ENCODE data around the gene PRAME.
"Not testable (repeated sequence)": the region's sequence is repeated elsewhere in the genome, so short reads cannot be mapped to it uniquely, and the experiment has no call there.

Gene PRAME

DNA sequence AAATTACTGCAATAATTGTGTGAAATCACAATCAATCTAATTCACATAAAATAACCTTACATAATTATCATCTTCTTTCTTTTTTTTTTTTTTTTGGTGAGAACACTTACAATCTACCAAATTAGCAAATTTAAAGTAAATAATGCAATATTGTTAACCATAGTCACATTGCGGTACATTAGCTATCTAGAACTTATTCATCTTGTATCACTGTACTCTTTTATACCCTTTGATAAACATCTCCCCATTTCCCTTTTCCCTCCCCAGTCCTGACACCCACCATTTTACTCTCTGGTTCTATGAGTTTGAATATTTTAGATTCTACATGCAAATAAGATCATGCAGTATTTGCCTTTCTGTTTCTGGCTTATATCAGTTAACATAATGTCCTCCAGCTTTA, 24.0 kb upstream of the PRAME start:
- DNase-seq, result no peak
- Histone ChIP-seq H3K4me1 (peaks cover 5% of the 10 kb centered on the region), H3K4me3 (ENCODE audit: low read depth, low read length) (no peak overlapping the region), H3K27me3 (peaks cover 23% of the 10 kb centered on the region), H3K9me3 (no peaks in the 10 kb centered on the region), H3K36me3 (no peaks in the 10 kb centered on the region)
- no peak for TF ChIP-seq CTCF (IDR thresholded peaks at IDR 0.05; ENCODE audit: low read depth, low read length)

DNA sequence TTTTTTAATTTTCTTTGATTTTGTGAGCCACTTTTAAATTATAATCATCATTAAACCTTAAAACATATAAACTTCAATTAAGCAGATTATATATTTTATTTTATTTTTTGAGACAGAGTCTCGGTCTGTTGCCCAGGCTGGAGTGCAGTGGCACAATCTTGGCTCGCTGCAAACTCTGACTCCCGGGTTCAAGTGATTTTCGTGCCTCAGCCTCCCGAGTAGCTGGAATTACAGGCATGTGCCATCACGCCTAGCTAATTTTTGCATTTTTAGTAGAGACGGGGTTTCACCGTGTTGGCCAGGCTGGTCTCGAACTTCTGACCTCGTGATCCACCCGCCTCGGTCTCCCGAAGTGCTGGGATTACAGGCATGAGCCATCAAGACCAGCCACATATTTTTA, 22.5 kb upstream of the PRAME start:
- not testable (repeated sequence) for DNase-seq; H3K36me3 ChIP-seq; H3K9me3 ChIP-seq; H3K4me3 ChIP-seq (ENCODE audit: low read depth, low read length); H3K4me1 ChIP-seq
- H3K27me3 ChIP-seq, result peaks cover 23% of the 10 kb centered on the region

- TF ChIP-seq CTCF (IDR thresholded peaks at IDR 0.05; ENCODE audit: low read depth, low read length), result no peak
- Histone ChIP-seq H3K27me3 (peaks cover 21% of the 10 kb centered on the region), H3K36me3 (no peaks in the 10 kb centered on the region), H3K4me1 (peaks cover 5% of the 10 kb centered on the region), H3K4me3 (ENCODE audit: low read depth, low read length) (no peak overlapping the region), H3K9me3 (no peaks in the 10 kb centered on the region)
- DNase-seq, result no peak
Measured at GRCh38 chr22:22579869-22580604, 21.0 kb upstream of the PRAME start.

- no peak overlapping the region for H3K4me3 ChIP-seq (ENCODE audit: low read depth, low read length)
- DNase-seq, result peak; percentile 50
- no peaks in the 10 kb centered on the region for H3K9me3 ChIP-seq
- peaks cover 5% of the 10 kb centered on the region for H3K4me1 ChIP-seq
- H3K36me3 ChIP-seq, result no peaks in the 10 kb centered on the region
- no peak for TF ChIP-seq CTCF (IDR thresholded peaks at IDR 0.05; ENCODE audit: low read depth, low read length)
- peaks cover 12% of the 10 kb centered on the region for H3K27me3 ChIP-seq
Measured at GRCh38 chr22:22578702-22579424, 19.8 kb upstream of the PRAME start.

- TF ChIP-seq CTCF (IDR thresholded peaks at IDR 0.05; ENCODE audit: low read depth, low read length), result no peak
- Histone ChIP-seq H3K9me3 (no peaks in the 10 kb centered on the region), H3K36me3 (no peaks in the 10 kb centered on the region), H3K4me1 (peaks cover 5% of the 10 kb centered on the region), H3K27me3 (peaks cover under 1% of the 10 kb centered on the region; the same call in 1 of the 2 replicates), H3K4me3 (ENCODE audit: low read depth, low read length) (no peak overlapping the region)
- no peak for DNase-seq
Measured at GRCh38 chr22:22576989-22577427, 17.9 kb upstream of the PRAME start.

- Histone ChIP-seq H3K9me3 (no peaks in the 10 kb centered on the region), H3K27me3 (no peaks in the 10 kb centered on the region), H3K4me3 (ENCODE audit: low read depth, low read length) (no peak overlapping the region), H3K4me1 (peaks cover 5% of the 10 kb centered on the region), H3K36me3 (no peaks in the 10 kb centered on the region)
- DNase-seq, result peak; percentile 78
- peak; percentile 93 for TF ChIP-seq CTCF (IDR thresholded peaks at IDR 0.05; ENCODE audit: low read depth, low read length)
Measured at GRCh38 chr22:22576244-22576988, 17.4 kb upstream of the PRAME start.
